Mesendoderm (in vitro differentiated cells): ENCODE results near the gene ASTL.
"Not testable (repeated sequence)": the region's sequence is repeated elsewhere in the genome, so short reads cannot be mapped to it uniquely, and the experiment has no call there.

ENCODE experiments used
- DNase-seq: peaks from one replicate; pipeline ENCODE4 v3.0.0; 2013
- H2AK5ac ChIP-seq: 2 replicates; pipeline ENCODE4 v1.6.1; 2013; ENCODE audit warnings: low read length, inconsistent platforms
- H2BK120ac ChIP-seq: 2 replicates; pipeline ENCODE4 v1.6.1; 2013; ENCODE audit warnings: low read depth, mild to moderate bottlenecking, low read length, moderate library complexity, mixed read lengths
- H2BK15ac ChIP-seq: replicated peaks from 2 replicates; pipeline ENCODE4 v1.6.1; 2013; ENCODE audit warnings: low read depth, mild to moderate bottlenecking, moderate library complexity
- H2BK5ac ChIP-seq: 2 replicates; pipeline ENCODE4 v1.6.1; 2013; ENCODE audit warnings: low read length, inconsistent platforms
- H3K18ac ChIP-seq: 2 replicates; pipeline ENCODE4 v1.6.1; 2013; ENCODE audit warnings: mild to moderate bottlenecking, low read length, mixed read lengths
- H3K23ac ChIP-seq: one replicate; pipeline ENCODE4 v1.6.1; 2013; ENCODE audit warnings: low read length
- H3K27ac ChIP-seq: 2 replicates; pipeline ENCODE4 v1.5.1; 2013; ENCODE audit warnings: low read depth, mild to moderate bottlenecking, inconsistent platforms, low read length, moderate library complexity
- H3K27me3 ChIP-seq: 2 replicates; pipeline ENCODE4 v1.6.1; 2013; ENCODE audit warnings: low read length, control low read depth, mild to moderate bottlenecking, inconsistent platforms; ENCODE audit not compliant: insufficient read depth, poor library complexity
- H3K36me3 ChIP-seq: 2 replicates; pipeline ENCODE4 v1.6.1; 2013; ENCODE audit warnings: low read length, inconsistent platforms; ENCODE audit not compliant: control insufficient read depth, insufficient read depth
- H3K4ac ChIP-seq: one replicate; pipeline ENCODE4 v1.6.1; 2013; ENCODE audit warnings: low read depth, mild to moderate bottlenecking, low read length, moderate library complexity
- H3K4me1 ChIP-seq: 2 replicates; pipeline ENCODE4 v1.6.1; 2013; ENCODE audit warnings: low read depth, low read length, inconsistent platforms; ENCODE audit not compliant: control insufficient read depth
- H3K4me2 ChIP-seq: 2 replicates; pipeline ENCODE4 v1.6.1; 2013; ENCODE audit warnings: low read length
- H3K4me3 ChIP-seq: 2 replicates; pipeline ENCODE4 v1.5.1; 2013; ENCODE audit warnings: mild to moderate bottlenecking, low read length
- H3K56ac ChIP-seq: one replicate; pipeline ENCODE4 v1.6.1; 2013; ENCODE audit warnings: low read length
- H3K79me1 ChIP-seq: 2 replicates; pipeline ENCODE4 v1.6.1; 2013; ENCODE audit warnings: low read length, inconsistent platforms
- H3K79me2 ChIP-seq: 2 replicates; pipeline ENCODE4 v1.6.1; 2013; ENCODE audit warnings: mild to moderate bottlenecking, low read length; ENCODE audit not compliant: control insufficient read depth, insufficient read depth
- H3K9ac ChIP-seq: 2 replicates; pipeline ENCODE4 v1.6.1; 2013; ENCODE audit warnings: low read length, inconsistent platforms
- H4K5ac ChIP-seq: one replicate; pipeline ENCODE4 v1.6.1; 2013; ENCODE audit warnings: low read length
- H4K8ac ChIP-seq: one replicate; pipeline ENCODE4 v1.6.1; 2013; ENCODE audit warnings: low read depth, mild to moderate bottlenecking, control low read depth, low read length, moderate library complexity
- WGBS: extraction: QIAGEN DNeasy Blood & Tissue Kit; methylation state at CpG from one replicate; pipeline ENCODE4 v1.1.7; 2013; ENCODE audit warnings: low lambda C conversion rate, missing lambda C conversion rate; ENCODE audit not compliant: insufficient coverage; ENCODE audit errors: extremely low coverage; 5-methylcytosine and 5-hydroxymethylcytosine counted together

ASTL gene

DNA sequence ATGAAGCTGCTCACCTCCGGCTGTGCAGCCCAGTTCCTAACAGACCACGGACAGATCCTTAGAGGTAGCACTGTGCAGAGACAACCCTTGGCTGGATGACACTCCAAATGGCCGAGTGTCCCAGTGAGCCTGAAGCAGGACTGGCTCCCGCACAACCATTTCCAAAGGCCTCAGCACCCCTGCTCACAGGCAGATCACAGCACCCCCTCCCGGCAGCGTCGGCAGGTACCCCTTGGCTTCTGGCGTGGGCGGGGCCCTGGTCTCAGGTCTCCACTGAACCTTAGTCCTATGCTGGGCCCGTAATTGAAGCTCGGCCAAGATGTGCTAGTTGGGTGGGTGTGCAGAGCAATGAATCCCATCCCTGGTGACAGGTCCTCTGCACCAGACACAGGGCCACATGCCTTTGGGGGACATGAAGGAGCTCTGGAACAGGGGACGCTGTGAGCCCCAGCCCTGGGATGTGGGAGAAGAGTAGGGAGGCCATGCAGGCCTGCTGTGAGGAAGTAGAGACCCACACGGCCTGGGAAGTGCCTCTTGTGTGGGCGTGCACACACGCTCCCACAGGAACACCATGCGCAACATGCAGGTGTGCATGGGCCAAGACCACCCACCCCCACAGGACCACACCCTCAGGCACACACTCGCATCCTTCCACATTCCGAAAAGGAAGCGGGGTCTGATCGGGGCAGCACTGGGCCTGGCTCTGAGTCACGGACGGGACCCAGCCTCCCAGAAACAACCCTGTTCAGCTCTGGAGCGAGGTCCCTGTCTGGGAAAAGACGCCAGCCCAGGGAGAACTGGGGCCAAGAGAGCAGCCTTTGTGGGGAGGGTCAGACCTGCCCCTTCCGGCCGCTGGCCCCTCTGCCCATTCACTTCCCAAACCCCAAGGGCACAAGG, 4.2 kb upstream of the ASTL start:
- Histone ChIP-seq H2BK120ac (no peak overlapping the region), H3K18ac (no peak overlapping the region), H2BK5ac (no peak overlapping the region), H4K5ac (no peak overlapping the region), H3K79me1 (no peaks in the 10 kb centered on the region), H2BK15ac (no peak overlapping the region), H3K4me2 (no peak overlapping the region), H3K4ac (no peak overlapping the region), H3K56ac (peak overlapping the region; percentile 49), H3K9ac (no peak overlapping the region), H2AK5ac (no peak overlapping the region), H3K27ac (no peak overlapping the region), H3K4me3 (no peak overlapping the region), H3K4me1 (peaks cover 1% of the 10 kb centered on the region), H3K79me2 (no peaks in the 10 kb centered on the region), H3K23ac (no peak overlapping the region), H3K36me3 (no peaks in the 10 kb centered on the region), H3K27me3 (no peaks in the 10 kb centered on the region), H4K8ac (no peak overlapping the region)
- WGBS: no CpG with 5 or more reads among the region's 26 CpGs
- no peak for DNase-seq

DNA sequence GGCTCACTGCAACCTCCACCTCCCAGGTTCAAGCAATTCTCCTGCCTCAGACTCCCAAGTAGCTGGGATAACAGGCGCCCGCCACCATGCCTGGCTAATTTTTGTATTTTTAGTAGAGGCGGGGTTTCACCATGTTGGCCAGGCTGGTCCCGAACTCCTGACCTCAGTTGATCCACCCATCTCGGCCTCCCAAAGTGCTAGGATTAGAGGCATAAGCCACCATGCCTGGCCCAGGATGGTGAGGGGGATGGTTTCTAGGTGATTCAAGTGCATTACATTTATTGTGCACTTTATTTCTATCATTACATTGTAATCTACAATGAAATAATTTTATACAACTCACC, 3.3 kb upstream of the ASTL start:
- H3K18ac ChIP-seq, H3K27me3 ChIP-seq, H3K4ac ChIP-seq: not testable (repeated sequence)

DNA sequence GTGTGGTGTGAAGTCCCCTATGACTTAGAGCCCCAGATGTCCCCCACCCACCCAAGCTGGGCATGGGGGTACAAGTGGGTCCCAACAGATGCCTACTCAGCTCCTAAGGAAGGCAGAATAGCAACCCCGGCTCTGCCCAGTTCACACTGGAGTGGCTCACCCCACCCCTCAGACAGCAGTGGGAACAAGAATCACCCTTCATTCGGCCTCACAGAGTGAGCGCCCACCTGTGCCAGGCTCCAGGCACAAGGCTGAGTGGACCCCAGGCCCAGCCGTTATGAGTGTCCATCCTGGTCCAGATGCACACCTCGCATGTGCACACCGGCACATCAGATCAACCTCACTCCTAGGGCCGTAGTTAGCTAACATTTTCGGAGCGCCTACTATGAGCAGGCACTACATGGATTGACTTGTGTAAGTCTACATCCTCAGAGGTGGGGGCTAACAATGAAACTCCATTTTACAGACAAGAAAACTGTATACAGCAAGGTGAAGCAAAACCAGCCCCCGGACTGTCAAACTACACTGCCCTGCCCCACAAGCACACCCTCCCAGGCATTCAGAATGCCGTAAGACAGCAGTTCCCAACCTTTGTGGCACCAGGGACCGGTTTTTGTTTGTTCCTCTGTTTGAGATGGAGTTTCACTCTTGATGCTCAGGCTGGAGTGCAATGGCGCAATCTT, 2.8 kb upstream of the ASTL start:
- H3K4me1 ChIP-seq: no peaks in the 10 kb centered on the region
- no peak overlapping the region for H3K23ac ChIP-seq
- no peak overlapping the region for H2BK5ac ChIP-seq
- H3K4ac ChIP-seq: no peak overlapping the region
- H3K79me1 ChIP-seq: no peaks in the 10 kb centered on the region
- no peak overlapping the region for H2BK15ac ChIP-seq
- no peaks in the 10 kb centered on the region for H3K36me3 ChIP-seq
- no peaks in the 10 kb centered on the region for H3K27me3 ChIP-seq
- no peak overlapping the region for H3K27ac ChIP-seq
- no peak overlapping the region for H4K5ac ChIP-seq
- WGBS: no CpG with 5 or more reads among the region's 13 CpGs
- H3K9ac ChIP-seq: no peak overlapping the region
- H3K4me2 ChIP-seq: no peak overlapping the region
- no peak overlapping the region for H2BK120ac ChIP-seq
- H4K8ac ChIP-seq: no peak overlapping the region
- H3K4me3 ChIP-seq: no peak overlapping the region
- no peak overlapping the region for H3K18ac ChIP-seq
- no peak overlapping the region for H3K56ac ChIP-seq
- no peak for DNase-seq
- H2AK5ac ChIP-seq: no peak overlapping the region
- H3K79me2 ChIP-seq: no peaks in the 10 kb centered on the region

More for the DNA sequence above, 3.3 kb upstream of the ASTL start:
- H3K4me3 ChIP-seq, H3K27ac ChIP-seq, H3K56ac ChIP-seq, H3K4me1 ChIP-seq, H2BK15ac ChIP-seq, H3K79me2 ChIP-seq, H3K36me3 ChIP-seq, DNase-seq, H4K5ac ChIP-seq, H2AK5ac ChIP-seq, H2BK120ac ChIP-seq, H3K9ac ChIP-seq, H3K79me1 ChIP-seq, H4K8ac ChIP-seq, H3K23ac ChIP-seq, H3K4me2 ChIP-seq, H2BK5ac ChIP-seq: not testable (repeated sequence)
- WGBS: no CpG with 5 or more reads among the region's 5 CpGs

DNA sequence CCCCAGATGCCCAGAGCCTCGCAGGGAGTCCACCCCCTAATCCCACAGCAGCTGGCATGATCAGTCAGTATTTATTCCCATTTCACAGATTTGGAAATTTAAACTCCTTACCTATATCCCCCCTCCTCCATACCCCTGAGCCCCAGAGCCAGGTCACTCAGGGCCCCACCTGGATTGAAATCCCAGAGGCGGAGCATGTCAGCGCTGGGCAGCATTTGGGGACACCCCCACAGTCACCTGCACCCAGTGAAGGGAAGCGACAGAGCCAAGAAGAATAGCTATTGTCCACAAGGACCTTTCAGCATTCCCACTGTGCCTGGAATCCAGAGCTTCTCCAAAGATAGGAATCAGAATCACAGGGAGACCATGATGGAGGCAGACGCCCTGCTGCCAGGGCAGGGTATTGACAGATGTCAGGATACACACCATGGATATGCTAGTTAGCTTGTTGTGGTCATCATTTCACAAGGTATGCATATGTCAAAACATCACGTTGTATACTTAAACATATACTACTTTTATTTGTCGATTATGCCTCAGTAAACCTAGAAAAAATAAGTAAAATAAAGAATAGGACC, 968 bp upstream of the ASTL start:
- Histone ChIP-seq H3K4me2 (no peak overlapping the region), H3K4me3 (no peak overlapping the region), H3K36me3 (no peaks in the 10 kb centered on the region), H3K4ac (no peak overlapping the region), H3K27ac (no peak overlapping the region), H2AK5ac (no peak overlapping the region), H3K79me2 (no peaks in the 10 kb centered on the region), H3K4me1 (no peaks in the 10 kb centered on the region), H4K5ac (no peak overlapping the region), H3K56ac (no peak overlapping the region), H3K18ac (no peak overlapping the region), H2BK15ac (no peak overlapping the region), H4K8ac (no peak overlapping the region), H2BK5ac (no peak overlapping the region), H3K23ac (no peak overlapping the region), H3K27me3 (no peaks in the 10 kb centered on the region), H3K9ac (no peak overlapping the region), H2BK120ac (no peak overlapping the region), H3K79me1 (no peaks in the 10 kb centered on the region)
- no CpG with 5 or more reads among the region's 7 CpGs for WGBS
- DNase-seq: peak; percentile 57

DNA sequence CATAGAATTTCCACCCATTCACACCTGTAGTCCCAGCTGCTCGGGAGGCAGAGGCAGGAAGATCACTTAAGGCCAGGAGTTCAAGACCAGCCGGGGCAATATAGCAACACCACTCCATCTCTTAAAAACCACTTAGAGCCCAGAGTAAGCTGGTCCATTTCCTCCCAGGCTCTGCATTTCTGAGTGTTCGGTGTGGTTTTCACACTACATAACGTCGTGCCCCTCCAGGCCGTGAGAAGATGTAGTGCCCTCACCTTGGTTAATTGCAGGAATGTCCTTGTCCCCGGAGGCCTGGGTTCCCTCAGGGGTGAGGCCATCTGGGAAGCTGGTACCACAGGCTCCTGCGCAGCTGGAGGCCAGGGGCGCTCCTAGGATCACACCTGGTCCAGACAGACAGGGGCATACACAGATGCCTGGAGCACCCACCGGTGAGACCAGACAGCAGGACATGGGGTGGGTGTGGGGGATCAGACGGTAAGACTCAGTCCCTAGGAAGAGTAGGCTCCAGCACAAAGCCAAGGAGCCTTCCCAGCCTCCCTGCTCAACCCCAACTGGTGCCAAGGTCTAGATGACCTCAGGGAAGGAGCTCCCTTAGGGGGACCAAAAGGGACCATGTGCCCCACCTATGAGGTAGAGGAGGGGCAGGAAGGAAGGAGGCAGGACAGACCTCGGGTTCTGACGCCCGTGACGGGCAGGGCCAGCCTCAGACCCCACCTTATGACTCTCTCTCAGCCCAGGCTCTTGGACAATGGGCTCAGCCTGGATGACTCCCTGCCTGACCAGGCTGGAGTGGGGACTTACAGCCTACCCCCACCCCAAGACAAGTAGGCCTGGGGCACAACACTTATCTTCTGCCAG, 752 bp downstream of the ASTL start:
- no peak overlapping the region for H2BK120ac ChIP-seq
- H3K79me1 ChIP-seq: no peaks in the 10 kb centered on the region
- H4K5ac ChIP-seq: no peak overlapping the region
- no peak overlapping the region for H3K4me3 ChIP-seq
- H3K4me2 ChIP-seq: no peak overlapping the region
- no peak overlapping the region for H2BK5ac ChIP-seq
- DNase-seq: no peak
- no peak overlapping the region for H3K9ac ChIP-seq
- H3K27me3 ChIP-seq: no peaks in the 10 kb centered on the region
- no peak overlapping the region for H2AK5ac ChIP-seq
- H3K56ac ChIP-seq: no peak overlapping the region
- H3K23ac ChIP-seq: no peak overlapping the region
- no peaks in the 10 kb centered on the region for H3K4me1 ChIP-seq
- H3K36me3 ChIP-seq: no peaks in the 10 kb centered on the region
- no CpG with 5 or more reads among the region's 15 CpGs for WGBS
- no peak overlapping the region for H3K27ac ChIP-seq
- no peak overlapping the region for H2BK15ac ChIP-seq
- no peaks in the 10 kb centered on the region for H3K79me2 ChIP-seq
- no peak overlapping the region for H3K4ac ChIP-seq
- H3K18ac ChIP-seq: no peak overlapping the region
- H4K8ac ChIP-seq: no peak overlapping the region
